Gastrocnemius medialis (tissue), 4 donors: ENCODE results near the gene EVC. TPM values are rescaled to one million over a fixed set of nuclear protein-coding genes. Genes with fewer than 3 reads are reported as not detected.

Source experiments
- ATAC-seq, 2 donors: fragments of 150-250 bp; one replicate each; pipeline ENCODE4 v1.9.1; 2016
- DNase-seq, 2 donors: peaks; one replicate each; pipeline ENCODE4 v3.0.0-alpha.2; 2019
- H3K27ac ChIP-seq, 4 donors: fragments of 200-600 bp; sonication (generic); 1 replicate in 1 of 4; 2 replicates in 3 of 4; pipeline ENCODE4 v1.5.1; 2016 to 2018; ENCODE audit warnings: mild to moderate bottlenecking in 2 of 4, moderate library complexity in 1 of 4
- H3K27me3 ChIP-seq, 3 donors: fragments of 200-600 bp; sonication (generic) in 2 of 3; 1 replicate in 1 of 3; 2 replicates in 2 of 3; pipeline versions ENCODE4 v1.5.1 to v1.6.0; 2016 to 2019; ENCODE audit warnings: mild to moderate bottlenecking in 1 of 3, moderate library complexity in 1 of 3
- H3K36me3 ChIP-seq, 2 donors: fragments of 200-600 bp; sonication (generic) in 1 of 2; one replicate each; pipeline ENCODE4 v1.5.1; 2017 to 2018
- H3K4me1 ChIP-seq, 2 donors: fragments of 200-600 bp; sonication (generic) in 1 of 2; one replicate each; pipeline ENCODE4 v1.5.1; 2016 to 2017; ENCODE audit warnings: mild to moderate bottlenecking in 2 of 2
- H3K4me3 ChIP-seq, 4 donors: fragments of 200-600 bp; sonication (generic) in 3 of 4; 1 replicate in 1 of 4; 2 replicates in 3 of 4; pipeline ENCODE4 v1.5.1; 2016 to 2019; ENCODE audit warnings: mild to moderate bottlenecking in 2 of 4
- H3K9me3 ChIP-seq, 3 donors: fragments of 200-600 bp; sonication (generic) in 2 of 3; 1 replicate in 1 of 3; 2 replicates in 2 of 3; pipeline ENCODE4 v1.5.1; 2016 to 2019
- CTCF ChIP-seq, 5 experiments: fragments of 450-650 bp in 3 of 5; fragments of 200-600 bp in 2 of 5; sonication (generic) in 2 of 5; IDR thresholded peaks in 4 of 5; conservative IDR thresholded peaks in 1 of 5; 1 replicate in 4 of 5; 2 replicates in 1 of 5; pipeline ENCODE4 v1.5.1; 2016 to 2019; ENCODE audit warnings: antibody characterized with exemption in 5 of 5, mild to moderate bottlenecking in 3 of 5, moderate library complexity in 3 of 5
- POLR2A ChIP-seq, 2 donors: fragments of 450-650 bp; IDR thresholded peaks; one replicate each; pipeline ENCODE4 v1.6.1; 2017; ENCODE audit warnings: antibody characterized with exemption in 2 of 2, mild to moderate bottlenecking in 2 of 2, moderate library complexity in 2 of 2
- in situ Hi-C, 4 donors: fragments of 200-750 bp; cut with MboI; loops; one replicate each; pipeline versions ENCODE4 v1.15.0 to v1.8.0; 2017; ENCODE audit warnings: low sequenced_read_pairs in 4 of 4
- intact Hi-C: fragments of 100-400 bp; cut with DNase I; formaldehyde crosslinking; loops from one replicate; pipeline ENCODE4 v1.15.1; 2023; ENCODE audit warnings: low total_unique reads
- total RNA-seq, 4 donors: library from RNA; depleted of rRNA; stranded (reverse); fragments of >200 nt; gene quantifications; one replicate each; pipeline versions ENCODE4 v1.1.0 to v1.2.3, GENCODE V29; 2016

The EVC gene
- total RNA-seq, 4 donors from 2014 or later: 1.5 to 9.8 (median 2.0) TPM

- in situ Hi-C loops: loop anchor here in 2 of 4 donors (25.0 kb wide), 2 partner anchors 787 to 1337 kb away; no protein-coding TSS in a partner anchor
- ATAC-seq (no peak), DNase-seq (no peak)
- intact Hi-C loops: no loop called here
- no peaks in the 10 kb centered on the region for H3K36me3 ChIP-seq
- H3K4me3 ChIP-seq: no peak overlapping the region
- TF ChIP-seq POLR2A (IDR thresholded peaks at IDR 0.05): no peak
- TF ChIP-seq CTCF (IDR thresholded peaks at IDR 0.05 in 4 of 5, conservative IDR thresholded peaks at IDR 0.05 in 1 of 5): no peak
- peaks cover 0 to 9% of the 10 kb centered on the region in 2 donors for H3K4me1 ChIP-seq
- no peak overlapping the region for H3K27ac ChIP-seq
- no peaks in the 10 kb centered on the region for H3K9me3 ChIP-seq
- H3K27me3 ChIP-seq: no peaks in the 10 kb centered on the region
Measured at GRCh38 chr4:5824635-5825034, 113.6 kb downstream of the EVC start.

GRCh38 chr4:5825321-5826041 lies 114.5 kb downstream of the EVC start:
- H3K27me3 ChIP-seq: no peaks in the 10 kb centered on the region
- H3K4me3 ChIP-seq: no peak overlapping the region
- no peak for TF ChIP-seq CTCF (IDR thresholded peaks at IDR 0.05 in 4 of 5, conservative IDR thresholded peaks at IDR 0.05 in 1 of 5)
- no peak for TF ChIP-seq POLR2A (IDR thresholded peaks at IDR 0.05)
- in situ Hi-C loops: no loop called here
- intact Hi-C loops: no loop called here
- DNase-seq (no peak), ATAC-seq (no peak)
- no peaks in the 10 kb centered on the region for H3K9me3 ChIP-seq
- H3K4me1 ChIP-seq: peaks cover 0 to 9% of the 10 kb centered on the region in 2 donors
- no peaks in the 10 kb centered on the region for H3K36me3 ChIP-seq
- no peak overlapping the region for H3K27ac ChIP-seq

- intact Hi-C loops: no loop called here
- no peaks in the 10 kb centered on the region for H3K9me3 ChIP-seq
- in situ Hi-C loops: no loop called here
- no peak overlapping the region for H3K4me3 ChIP-seq
- no peak for TF ChIP-seq POLR2A (IDR thresholded peaks at IDR 0.05)
- no peak for TF ChIP-seq CTCF (IDR thresholded peaks at IDR 0.05 in 4 of 5, conservative IDR thresholded peaks at IDR 0.05 in 1 of 5)
- ATAC-seq (no peak), DNase-seq (no peak)
- H3K36me3 ChIP-seq: no peaks in the 10 kb centered on the region
- H3K27me3 ChIP-seq: no peaks in the 10 kb centered on the region
- no peak overlapping the region for H3K27ac ChIP-seq
- peaks cover 0 to 9% of the 10 kb centered on the region in 2 donors for H3K4me1 ChIP-seq
Measured at GRCh38 chr4:5826437-5827107, 115.6 kb downstream of the EVC start.

- no peak for DNase-seq
- no peaks in the 10 kb centered on the region for H3K36me3 ChIP-seq
Measured at GRCh38 chr4:5827108-5828004, 116.4 kb downstream of the EVC start.

More at GRCh38 chr4:5827108-5828004, 116.4 kb downstream of the EVC start:
- ATAC-seq: no peak
- no peaks in the 10 kb centered on the region for H3K9me3 ChIP-seq
- in situ Hi-C loops: no loop called here
- intact Hi-C loops: no loop called here
- H3K27me3 ChIP-seq: no peaks in the 10 kb centered on the region
- TF ChIP-seq CTCF (IDR thresholded peaks at IDR 0.05 in 4 of 5, conservative IDR thresholded peaks at IDR 0.05 in 1 of 5): no peak
- TF ChIP-seq POLR2A (IDR thresholded peaks at IDR 0.05): no peak
- H3K27ac ChIP-seq: no peak overlapping the region
- no peak overlapping the region for H3K4me3 ChIP-seq
- peaks cover 0 to 9% of the 10 kb centered on the region in 2 donors for H3K4me1 ChIP-seq
